Coronary artery (tissue), 2 donors: ENCODE data around the gene ZWINT.

Experiments
- DNase-seq: peaks from one replicate; pipeline ENCODE4 v3.0.0-alpha.2; 2017; ENCODE audit warnings: low spot score
- H3K27ac ChIP-seq, 2 donors: fragments of 200-600 bp; sonication (generic); one replicate each; pipeline ENCODE4 v1.5.1; 2016 to 2019
- H3K4me3 ChIP-seq: fragments of 200-600 bp; sonication (generic); 2 replicates; pipeline ENCODE4 v1.5.1; 2016; ENCODE audit warnings: mild to moderate bottlenecking, moderate library complexity
- TF ChIP-seq, protein P1 (sequence below): fragments of 200-600 bp; sonication (generic); IDR thresholded peaks from one replicate; pipeline ENCODE4 v1.5.1; 2019; ENCODE audit warnings: antibody characterized with exemption

ZWINT gene

DNA sequence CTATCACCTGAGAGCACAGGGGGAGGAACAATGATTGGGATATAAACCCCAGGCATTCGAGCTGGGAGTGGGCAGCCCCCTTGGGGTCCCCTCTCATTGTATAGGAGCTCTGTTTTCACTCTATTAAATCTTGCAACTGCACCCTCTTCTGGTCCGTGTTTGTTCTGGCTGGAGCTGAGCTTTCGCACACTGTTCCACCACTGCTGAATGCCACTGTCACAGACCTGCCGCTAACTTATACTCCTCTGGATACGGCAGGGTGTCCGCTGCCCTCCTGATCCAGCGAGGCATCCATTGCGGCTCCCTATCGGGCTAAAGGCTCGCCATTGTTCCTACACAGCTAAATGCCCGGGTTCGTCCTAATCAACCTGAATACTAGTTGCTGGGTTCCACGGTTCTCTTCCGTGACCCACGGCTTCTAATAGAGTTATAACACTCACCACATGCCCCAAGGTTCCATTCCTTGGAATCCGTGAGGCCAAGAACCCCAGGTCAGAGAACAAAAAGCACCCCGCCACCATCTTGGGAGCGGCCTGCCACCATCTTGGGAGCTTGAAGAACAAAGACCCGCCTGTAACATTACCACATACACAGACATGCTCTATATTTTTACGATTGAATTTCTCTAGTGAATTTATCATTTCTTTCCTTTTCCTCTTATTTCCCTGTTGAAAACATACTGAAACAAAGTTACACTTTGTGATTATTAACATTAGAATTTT, 9.0 kb downstream of the ZWINT start:
- no peak for DNase-seq
- H3K4me3 ChIP-seq: no peak overlapping the region
- H3K27ac ChIP-seq: no peak overlapping the region
- TF ChIP-seq, protein P1, sequence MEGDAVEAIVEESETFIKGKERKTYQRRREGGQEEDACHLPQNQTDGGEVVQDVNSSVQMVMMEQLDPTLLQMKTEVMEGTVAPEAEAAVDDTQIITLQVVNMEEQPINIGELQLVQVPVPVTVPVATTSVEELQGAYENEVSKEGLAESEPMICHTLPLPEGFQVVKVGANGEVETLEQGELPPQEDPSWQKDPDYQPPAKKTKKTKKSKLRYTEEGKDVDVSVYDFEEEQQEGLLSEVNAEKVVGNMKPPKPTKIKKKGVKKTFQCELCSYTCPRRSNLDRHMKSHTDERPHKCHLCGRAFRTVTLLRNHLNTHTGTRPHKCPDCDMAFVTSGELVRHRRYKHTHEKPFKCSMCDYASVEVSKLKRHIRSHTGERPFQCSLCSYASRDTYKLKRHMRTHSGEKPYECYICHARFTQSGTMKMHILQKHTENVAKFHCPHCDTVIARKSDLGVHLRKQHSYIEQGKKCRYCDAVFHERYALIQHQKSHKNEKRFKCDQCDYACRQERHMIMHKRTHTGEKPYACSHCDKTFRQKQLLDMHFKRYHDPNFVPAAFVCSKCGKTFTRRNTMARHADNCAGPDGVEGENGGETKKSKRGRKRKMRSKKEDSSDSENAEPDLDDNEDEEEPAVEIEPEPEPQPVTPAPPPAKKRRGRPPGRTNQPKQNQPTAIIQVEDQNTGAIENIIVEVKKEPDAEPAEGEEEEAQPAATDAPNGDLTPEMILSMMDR: no peak

GRCh38 chr10:56349611-56350010, 11.4 kb downstream of the ZWINT start:
- H3K4me3 ChIP-seq: no peak overlapping the region
- DNase-seq: no peak
- H3K27ac ChIP-seq: no peak overlapping the region
- TF ChIP-seq, protein P1: no peak

- no peak overlapping the region for H3K4me3 ChIP-seq
- TF ChIP-seq, protein P1: no peak
Observed at GRCh38 chr10:56348101-56348500, 13.0 kb downstream of the ZWINT start.

DNA sequence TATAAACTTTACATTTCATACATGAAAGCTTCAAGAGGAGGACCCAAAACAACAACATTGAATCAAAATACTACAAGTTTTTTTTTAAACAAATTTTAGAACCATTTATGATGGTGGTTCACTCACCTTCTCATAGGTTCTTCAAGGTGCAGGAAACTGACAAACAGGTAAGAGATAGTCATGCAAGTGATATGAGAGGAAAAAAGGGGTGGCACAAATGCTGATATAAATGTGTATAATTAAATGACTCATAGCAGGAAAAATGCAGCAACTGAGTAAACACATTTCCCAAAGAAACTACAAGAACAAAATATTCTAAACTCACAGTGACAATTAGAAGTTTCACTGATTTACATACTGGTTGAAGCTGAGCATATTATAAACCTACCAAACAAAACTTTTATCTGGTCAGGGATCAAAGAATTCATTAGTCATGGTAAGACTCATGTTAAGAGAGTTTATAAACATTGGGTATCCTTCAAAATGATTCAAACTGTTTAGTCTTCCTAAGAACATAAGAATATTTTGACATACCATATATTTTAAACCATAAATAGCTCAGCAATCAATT, 14.1 kb downstream of the ZWINT start:
- no peak overlapping the region for H3K27ac ChIP-seq
- no peak for DNase-seq
- TF ChIP-seq, protein P1: no peak
- H3K4me3 ChIP-seq: no peak overlapping the region

More at GRCh38 chr10:56348101-56348500, 13.0 kb downstream of the ZWINT start:
- DNase-seq: no peak
- no peak overlapping the region for H3K27ac ChIP-seq

DNA sequence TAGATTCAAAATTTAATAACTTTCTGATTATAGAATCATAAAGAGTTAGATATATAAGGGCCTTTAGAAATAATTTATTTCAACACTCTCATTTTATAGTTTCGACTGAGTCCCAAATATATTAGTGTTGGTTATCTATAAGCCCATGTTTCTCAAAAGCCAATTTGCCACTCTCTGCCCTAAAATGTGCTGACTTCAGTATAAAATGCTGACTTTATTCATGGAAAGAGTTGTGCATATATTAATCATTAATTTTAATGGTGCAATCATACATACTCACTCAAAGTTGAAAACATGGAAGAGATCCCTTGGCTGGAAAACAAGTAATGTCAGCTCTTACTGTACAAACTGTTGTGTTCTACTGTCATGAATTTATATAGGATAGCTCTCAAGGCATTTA, 19.4 kb downstream of the ZWINT start:
- no peak for DNase-seq
- H3K27ac ChIP-seq: no peak overlapping the region
- TF ChIP-seq, protein P1: no peak
- H3K4me3 ChIP-seq: no peak overlapping the region

GRCh38 chr10:56329961-56330360, 31.1 kb downstream of the ZWINT start:
- H3K4me3 ChIP-seq: no peak overlapping the region
- no peak overlapping the region for H3K27ac ChIP-seq
- DNase-seq: no peak
- TF ChIP-seq, protein P1: no peak

DNA sequence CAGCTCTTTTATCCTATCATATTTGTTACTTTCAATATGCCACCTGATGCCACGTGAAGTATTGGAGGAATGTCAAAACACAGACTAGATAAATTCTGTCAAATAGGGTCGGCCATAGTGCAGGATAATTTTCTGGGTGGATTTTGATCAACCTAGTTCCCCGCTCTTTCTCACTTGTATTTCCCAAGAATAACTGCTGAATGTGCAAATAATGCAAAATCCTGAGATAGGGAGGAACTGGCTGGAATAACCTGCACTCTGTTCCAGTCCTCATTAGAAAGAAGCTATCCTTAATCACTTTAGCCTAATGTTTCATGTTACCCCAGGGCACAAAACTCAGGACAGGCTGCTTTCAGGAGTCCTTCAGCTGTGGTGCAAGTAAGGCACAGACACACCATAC, 33.9 kb downstream of the ZWINT start:
- H3K27ac ChIP-seq: no peak overlapping the region
- H3K4me3 ChIP-seq: no peak overlapping the region
- no peak for DNase-seq
- TF ChIP-seq, protein P1: no peak
